Prostate gland (tissue), 2 donors: ENCODE measurements around the gene CHST2. TPM values are rescaled to one million over a fixed set of nuclear protein-coding genes. Genes with fewer than 3 reads are reported as not detected.

ENCODE experiments used
- DNase-seq: peaks from one replicate; pipeline ENCODE4 v3.0.0-alpha.2; 2019; ENCODE audit warnings: low spot score
- H3K27ac ChIP-seq, 2 donors: fragments of 200-600 bp; sonication (generic); 2 replicates each; pipeline ENCODE4 v1.5.1; 2017 to 2019
- H3K27me3 ChIP-seq: fragments of 200-600 bp; sonication (generic); replicated peaks from 2 replicates; pipeline ENCODE4 v1.5.1; 2019; ENCODE audit not compliant: insufficient read depth
- H3K36me3 ChIP-seq, 2 donors: fragments of 200-600 bp; sonication (generic); 1 replicate in 1 of 2; 2 replicates in 1 of 2; pipeline versions ENCODE4 v1.5.1 to v1.8.1; 2017 to 2019
- H3K4me1 ChIP-seq: fragments of 200-600 bp; sonication (generic); replicated peaks from 2 replicates; pipeline ENCODE4 v1.5.1; 2019
- H3K4me3 ChIP-seq, 2 donors: fragments of 200-600 bp; sonication (generic); 2 replicates each; pipeline ENCODE4 v1.5.1; 2017 to 2019
- H3K9me3 ChIP-seq: fragments of 200-600 bp; sonication (generic); 2 replicates; pipeline ENCODE4 v1.5.1; 2017
- POLR2A ChIP-seq: fragments of 450-650 bp; IDR thresholded peaks from one replicate; pipeline ENCODE4 v1.6.1; 2016; ENCODE audit warnings: antibody characterized with exemption, mild to moderate bottlenecking
- POLR2AphosphoS5 ChIP-seq: sonication (generic); formaldehyde crosslinking; IDR thresholded peaks from one replicate; pipeline ENCODE4 v1.6.1; 2017; ENCODE audit warnings: antibody characterized with exemption
- WGBS: methylation state at CpG from one replicate; pipeline ENCODE4 v1.1.5; 2018; 5-methylcytosine and 5-hydroxymethylcytosine counted together
- intact Hi-C: fragments of 100-400 bp; cut with DNase I; formaldehyde crosslinking; loops from one replicate; pipeline ENCODE4 v1.14.2; 2022
- total RNA-seq, 2 donors: library from RNA; depleted of rRNA; stranded (reverse); fragments of >200 nt; gene quantifications; one replicate each; pipeline ENCODE4 v1.1.0, GENCODE V29; 2016
- TF ChIP-seq, protein P1 (sequence below), 4 experiments: fragments of 200-600 bp in 2 of 4; fragments of 450-650 bp in 2 of 4; sonication (generic) in 2 of 4; IDR thresholded peaks; 1 replicate in 3 of 4; 2 replicates in 1 of 4; pipeline ENCODE4 v1.5.1; 2016 to 2019; ENCODE audit warnings: antibody characterized with exemption in 4 of 4, mild to moderate bottlenecking in 2 of 4, moderate library complexity in 2 of 4

The CHST2 gene
- total RNA-seq, 2 donors from 2014 or later, result 9.6 to 9.7 TPM

DNA sequence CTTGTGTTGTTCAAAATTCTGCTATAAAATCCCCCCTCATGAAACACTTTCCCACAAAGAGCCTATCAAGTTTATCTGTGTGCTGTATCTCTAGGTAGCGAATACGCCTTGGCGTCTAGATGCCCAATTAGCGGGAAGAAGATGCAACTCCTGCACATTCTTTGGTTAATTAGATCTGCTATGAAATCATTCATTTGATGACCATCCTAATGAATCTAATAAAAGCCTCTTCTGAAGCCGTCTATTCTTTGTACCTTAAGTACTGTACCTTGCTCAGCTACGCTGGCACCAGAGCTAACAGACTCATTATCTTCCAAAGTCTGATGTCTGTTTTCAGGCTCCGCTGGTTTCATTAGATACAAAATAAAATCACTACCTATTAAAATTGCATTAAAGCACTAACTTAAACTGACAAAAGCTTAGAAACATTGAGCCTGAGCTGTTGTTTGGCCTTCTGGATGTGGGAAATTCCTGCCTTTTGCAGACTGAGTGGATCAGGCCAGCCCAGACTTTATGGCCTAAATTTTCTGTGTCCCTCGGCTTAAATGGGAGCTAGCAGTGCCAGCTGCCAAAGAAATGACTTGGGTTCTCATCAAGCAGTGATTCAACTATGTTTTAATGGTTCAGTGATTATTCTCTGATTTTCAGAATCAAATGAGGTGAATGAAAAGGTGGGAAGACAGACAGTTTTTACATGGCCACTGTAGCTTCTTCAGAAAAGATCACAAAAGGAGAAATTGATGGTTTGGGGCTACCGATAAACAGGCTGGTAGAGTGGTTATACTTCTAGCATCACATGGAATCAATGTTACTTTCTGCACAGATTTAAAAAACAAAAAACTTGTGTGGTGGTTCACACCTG, 28.4 kb upstream of the CHST2 start:
- intact Hi-C loops, result no loop called here
- no peak for TF ChIP-seq POLR2A
- TF ChIP-seq, protein P1, sequence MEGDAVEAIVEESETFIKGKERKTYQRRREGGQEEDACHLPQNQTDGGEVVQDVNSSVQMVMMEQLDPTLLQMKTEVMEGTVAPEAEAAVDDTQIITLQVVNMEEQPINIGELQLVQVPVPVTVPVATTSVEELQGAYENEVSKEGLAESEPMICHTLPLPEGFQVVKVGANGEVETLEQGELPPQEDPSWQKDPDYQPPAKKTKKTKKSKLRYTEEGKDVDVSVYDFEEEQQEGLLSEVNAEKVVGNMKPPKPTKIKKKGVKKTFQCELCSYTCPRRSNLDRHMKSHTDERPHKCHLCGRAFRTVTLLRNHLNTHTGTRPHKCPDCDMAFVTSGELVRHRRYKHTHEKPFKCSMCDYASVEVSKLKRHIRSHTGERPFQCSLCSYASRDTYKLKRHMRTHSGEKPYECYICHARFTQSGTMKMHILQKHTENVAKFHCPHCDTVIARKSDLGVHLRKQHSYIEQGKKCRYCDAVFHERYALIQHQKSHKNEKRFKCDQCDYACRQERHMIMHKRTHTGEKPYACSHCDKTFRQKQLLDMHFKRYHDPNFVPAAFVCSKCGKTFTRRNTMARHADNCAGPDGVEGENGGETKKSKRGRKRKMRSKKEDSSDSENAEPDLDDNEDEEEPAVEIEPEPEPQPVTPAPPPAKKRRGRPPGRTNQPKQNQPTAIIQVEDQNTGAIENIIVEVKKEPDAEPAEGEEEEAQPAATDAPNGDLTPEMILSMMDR (IDR thresholded peaks at IDR 0.05), result no peak
- TF ChIP-seq POLR2AphosphoS5, result no peak
- WGBS, result 61% methylated on average over 9 of the region's 9 CpGs
- no peak overlapping the region for H3K4me3 ChIP-seq
- no peaks in the 10 kb centered on the region for H3K27me3 ChIP-seq
- H3K27ac ChIP-seq, result no peak overlapping the region
- no peaks in the 10 kb centered on the region for H3K9me3 ChIP-seq
- no peaks in the 10 kb centered on the region for H3K36me3 ChIP-seq
- H3K4me1 ChIP-seq, result no peaks in the 10 kb centered on the region
- DNase-seq, result no peak

DNA sequence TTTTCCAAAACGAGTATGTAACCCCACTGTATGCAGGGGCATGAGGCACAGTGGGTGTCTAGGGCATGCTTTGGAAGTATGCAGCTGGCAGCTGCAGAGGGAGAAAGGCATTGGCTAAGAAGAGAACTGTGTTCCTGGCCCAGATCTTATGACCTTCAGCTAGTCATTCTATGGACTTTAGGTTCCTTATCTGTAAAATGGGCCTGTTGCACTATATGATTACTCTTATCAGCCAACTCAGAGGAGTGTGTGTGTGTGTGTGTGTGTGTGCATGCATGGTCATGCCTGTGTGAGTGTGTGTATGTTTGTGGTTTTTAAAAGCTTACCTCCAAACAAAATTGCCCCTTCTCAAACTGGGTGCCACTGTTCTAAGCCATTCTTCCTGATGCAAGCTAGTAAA, 27.4 kb upstream of the CHST2 start:
- WGBS, result 85% methylated on average over 1 of the region's 1 CpG
- H3K4me3 ChIP-seq, result no peak overlapping the region
- no peak overlapping the region for H3K27ac ChIP-seq
- no peaks in the 10 kb centered on the region for H3K36me3 ChIP-seq
- TF ChIP-seq POLR2AphosphoS5, result no peak
- TF ChIP-seq, protein P1 (IDR thresholded peaks at IDR 0.05), result no peak
- TF ChIP-seq POLR2A, result no peak
- H3K9me3 ChIP-seq, result no peaks in the 10 kb centered on the region
- H3K27me3 ChIP-seq, result no peaks in the 10 kb centered on the region
- no peak for DNase-seq
- H3K4me1 ChIP-seq, result no peaks in the 10 kb centered on the region
- intact Hi-C loops, result no loop called here

DNA sequence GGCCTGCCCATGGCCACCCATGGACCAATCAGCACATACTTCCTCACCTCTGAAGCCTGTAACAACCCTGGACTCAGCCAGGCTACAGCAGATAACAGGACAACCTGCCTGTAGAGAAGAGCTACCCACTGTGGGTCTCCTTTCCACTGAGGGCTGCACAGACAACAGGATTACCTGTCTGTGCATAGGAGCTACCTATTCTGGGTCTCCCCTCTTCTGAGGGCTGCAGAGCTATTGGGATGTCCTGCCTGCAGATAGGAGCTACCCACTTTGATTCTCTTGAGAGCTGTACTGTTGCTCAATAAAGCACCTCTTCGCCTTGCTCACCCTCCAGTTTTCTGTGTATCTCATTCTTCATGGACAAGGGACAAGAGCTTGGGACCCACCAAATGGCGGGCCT, 23.8 kb upstream of the CHST2 start:
- intact Hi-C loops, result no loop called here
- no peak for DNase-seq
- Histone ChIP-seq H3K4me3 (no peak overlapping the region), H3K4me1 (no peaks in the 10 kb centered on the region), H3K27me3 (no peaks in the 10 kb centered on the region), H3K27ac (no peak overlapping the region), H3K9me3 (no peaks in the 10 kb centered on the region), H3K36me3 (no peaks in the 10 kb centered on the region)
- TF ChIP-seq POLR2A, result no peak
- TF ChIP-seq, protein P1 (IDR thresholded peaks at IDR 0.05), result no peak
- no peak for TF ChIP-seq POLR2AphosphoS5
- 100% methylated on average over 2 of the region's 2 CpGs for WGBS

DNA sequence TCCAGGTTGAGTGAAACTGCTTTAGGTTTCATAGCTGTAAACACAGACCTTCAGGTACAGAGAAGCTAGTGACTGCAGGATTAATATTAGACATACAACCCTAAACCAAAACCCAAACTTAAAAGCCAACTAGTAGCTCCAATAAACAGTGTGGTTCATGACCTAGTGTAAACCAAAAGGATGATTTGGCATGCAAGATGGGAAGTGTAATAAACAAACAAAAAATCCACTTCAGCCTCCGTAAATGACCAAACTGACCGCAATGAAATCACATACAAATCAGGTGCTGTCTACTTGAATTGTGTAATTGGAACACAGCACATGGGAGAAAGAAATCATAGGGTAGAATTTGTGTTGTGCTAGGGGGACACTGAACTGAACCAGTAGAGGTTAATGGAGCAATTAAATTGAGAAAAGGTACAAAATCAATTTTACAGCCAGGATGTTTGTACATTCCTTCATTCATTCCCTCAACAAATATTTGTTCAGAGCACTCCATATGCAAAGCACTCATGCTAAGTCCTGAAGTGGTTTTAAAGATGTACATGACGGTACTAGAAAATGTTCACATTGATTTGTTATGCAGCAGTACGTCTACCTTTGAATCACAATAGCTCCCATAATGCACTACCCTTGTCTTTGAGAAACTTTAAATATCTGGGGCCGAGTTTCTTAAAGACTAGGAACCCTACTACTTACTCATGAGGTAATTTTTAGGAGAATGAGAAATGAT, 21.4 kb upstream of the CHST2 start:
- WGBS, result 63% methylated on average over 5 of the region's 5 CpGs
- Histone ChIP-seq H3K4me1 (no peaks in the 10 kb centered on the region), H3K27ac (no peak overlapping the region), H3K9me3 (no peaks in the 10 kb centered on the region), H3K27me3 (no peaks in the 10 kb centered on the region), H3K4me3 (no peak overlapping the region), H3K36me3 (no peaks in the 10 kb centered on the region)
- intact Hi-C loops, result no loop called here
- no peak for DNase-seq
- TF ChIP-seq POLR2AphosphoS5 (no peak), POLR2A (no peak)
- TF ChIP-seq, protein P1 (IDR thresholded peaks at IDR 0.05), result no peak
